Right renal pelvis (tissue), 4 donors: Measurements from ENCODE around the gene WDR12. TPM values are rescaled to one million over a fixed set of nuclear protein-coding genes. Genes with fewer than 3 reads are reported as not detected.
"Not testable (repeated sequence)": the region's sequence is repeated elsewhere in the genome, so short reads cannot be mapped to it uniquely, and the experiment has no call there.

Experiments used
- DNase-seq, 4 donors: peaks; one replicate each; pipeline ENCODE4 v3.0.0-alpha.2; 2013; ENCODE audit warnings: low read depth in 4 of 4, low spot score in 3 of 4, missing footprints in 1 of 4
- polyA plus RNA-seq, 4 donors: library from polyadenylated mRNA; unstranded; fragments of 120-200 nt; gene quantifications; one replicate each; pipeline ENCODE4 v1.2.1, GENCODE V29; 2013; ENCODE audit not compliant: insufficient read length in 4 of 4

The WDR12 gene
- 100 to 1,000 TPM; 107 to 125 (median 111) TPM for polyA plus RNA-seq

- peak; percentile 92 to 94 (median 93) for DNase-seq
Measured at GRCh38 chr2:202911512-202912341, at the start of gene WDR12, which contains the start of gene CARF. TSS of gene WDR12 (minus strand) at chr2:202911673. CDS start at chr2:202911476, 197 bp downstream. TSS of gene CARF (plus strand) at chr2:202912275. CDS start at chr2:202941903, 29,628 bp downstream.

GRCh38 chr2:202960524-202960923 is 49.1 kb upstream of the WDR12 start:
- DNase-seq = no peak

- no peak for DNase-seq
Measured at GRCh38 chr2:202950592-202950991, 39.1 kb upstream of the WDR12 start.

- not testable (repeated sequence) for DNase-seq
Measured at GRCh38 chr2:202949333-202949732, 37.9 kb upstream of the WDR12 start.

DNA sequence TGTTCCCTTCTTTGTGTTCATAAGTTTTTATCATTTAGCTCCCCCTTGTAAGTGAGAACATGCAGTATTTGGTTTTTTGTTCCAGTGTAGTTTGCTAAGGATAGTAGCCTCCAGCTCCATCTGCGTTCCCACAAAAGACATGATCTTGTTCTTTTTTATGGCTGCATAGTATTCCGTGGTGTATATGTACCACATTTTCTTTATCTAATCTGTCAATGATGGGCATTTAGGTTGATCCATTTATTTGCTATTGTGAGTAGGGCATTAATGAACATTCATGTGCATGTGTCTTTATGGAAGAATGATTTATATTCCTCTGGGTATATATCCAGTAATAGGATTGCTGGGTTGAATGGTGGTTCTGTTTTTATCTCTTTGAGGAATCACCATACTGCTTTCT is 34.0 kb upstream of the WDR12 start:
- no peak for DNase-seq

- no peak for DNase-seq
Measured at GRCh38 chr2:202944816-202945215, 33.3 kb upstream of the WDR12 start.

DNA sequence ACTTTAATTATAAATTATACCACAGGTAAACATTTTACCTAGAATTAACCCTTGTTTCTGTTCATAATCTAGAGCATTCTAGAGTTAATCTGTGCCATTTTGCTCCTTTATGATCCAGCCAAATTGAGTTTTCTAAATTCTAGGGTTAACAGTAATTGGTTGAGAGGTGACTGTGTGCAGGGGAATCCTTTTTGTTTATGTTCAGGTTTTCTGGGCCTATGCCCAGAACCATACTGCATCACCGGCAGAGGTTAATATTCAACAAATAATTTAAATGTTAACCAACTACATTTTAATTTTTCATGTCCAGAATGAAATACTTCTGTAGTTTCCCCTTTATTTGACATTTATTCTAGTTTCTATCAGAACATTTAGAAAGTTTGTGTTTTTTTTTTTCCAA is 32.9 kb upstream of the WDR12 start:
- DNase-seq = no peak

DNA sequence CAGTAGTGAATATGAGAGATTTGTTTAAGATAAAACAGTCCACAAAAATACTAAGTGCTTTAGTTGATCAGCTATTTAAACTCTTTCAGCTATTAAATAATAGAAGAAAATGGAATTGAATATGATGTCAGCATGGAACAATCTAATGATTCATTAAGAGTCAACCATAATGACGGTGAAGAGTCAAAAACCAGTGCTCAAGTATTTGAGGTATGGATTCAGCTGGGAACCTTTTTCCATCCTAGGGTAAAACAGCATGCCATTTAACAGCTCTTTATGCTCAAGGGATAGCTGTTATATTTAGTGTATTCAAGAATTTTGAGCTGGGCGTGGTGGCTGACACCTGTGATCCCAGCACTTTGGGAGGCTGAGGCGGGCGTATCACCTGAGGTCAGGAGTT is 30.3 kb upstream of the WDR12 start:
- no peak for DNase-seq

DNA sequence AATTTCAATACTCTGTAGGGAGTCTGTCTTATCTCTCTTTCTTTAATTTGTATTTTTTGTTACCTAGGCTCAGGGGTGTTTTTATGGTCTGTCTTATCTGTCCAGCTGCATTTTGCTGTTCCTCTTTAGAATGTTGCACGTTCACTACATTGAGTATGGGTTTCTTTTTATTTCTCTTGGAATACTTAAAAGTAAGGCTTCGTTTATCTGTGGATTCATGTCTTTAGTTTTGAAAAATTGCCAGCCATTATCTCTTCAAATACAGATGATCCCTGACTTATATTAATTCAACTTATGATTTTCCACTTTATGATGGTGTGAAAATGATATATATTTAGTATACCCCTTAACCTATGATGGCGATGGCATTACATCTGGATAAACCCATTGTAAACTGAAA is 27.5 kb upstream of the WDR12 start:
- DNase-seq = no peak

- no peak for DNase-seq
Measured at GRCh38 chr2:202934456-202934855, 23.0 kb upstream of the WDR12 start.

- DNase-seq = no peak
Measured at GRCh38 chr2:202933958-202934357, 22.5 kb upstream of the WDR12 start.

DNA sequence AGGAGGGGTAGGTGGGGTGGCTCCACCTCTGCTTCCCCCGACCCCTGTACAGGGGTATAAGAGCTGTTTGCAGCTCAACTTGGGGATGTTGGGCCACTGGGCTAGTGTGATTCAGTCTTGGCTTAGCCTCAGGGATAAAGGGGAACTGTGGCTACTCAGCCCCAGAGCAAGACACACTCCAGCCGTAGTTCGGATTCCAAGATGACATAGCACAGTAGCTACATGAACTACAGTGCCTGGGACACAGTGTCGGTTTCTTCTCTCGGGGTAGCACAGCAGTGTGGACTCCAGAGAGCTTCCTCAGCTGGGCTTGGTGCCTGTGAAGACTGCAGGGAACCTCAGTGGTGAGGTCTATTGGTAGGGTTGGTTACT is 21.7 kb upstream of the WDR12 start:
- no peak for DNase-seq

DNA sequence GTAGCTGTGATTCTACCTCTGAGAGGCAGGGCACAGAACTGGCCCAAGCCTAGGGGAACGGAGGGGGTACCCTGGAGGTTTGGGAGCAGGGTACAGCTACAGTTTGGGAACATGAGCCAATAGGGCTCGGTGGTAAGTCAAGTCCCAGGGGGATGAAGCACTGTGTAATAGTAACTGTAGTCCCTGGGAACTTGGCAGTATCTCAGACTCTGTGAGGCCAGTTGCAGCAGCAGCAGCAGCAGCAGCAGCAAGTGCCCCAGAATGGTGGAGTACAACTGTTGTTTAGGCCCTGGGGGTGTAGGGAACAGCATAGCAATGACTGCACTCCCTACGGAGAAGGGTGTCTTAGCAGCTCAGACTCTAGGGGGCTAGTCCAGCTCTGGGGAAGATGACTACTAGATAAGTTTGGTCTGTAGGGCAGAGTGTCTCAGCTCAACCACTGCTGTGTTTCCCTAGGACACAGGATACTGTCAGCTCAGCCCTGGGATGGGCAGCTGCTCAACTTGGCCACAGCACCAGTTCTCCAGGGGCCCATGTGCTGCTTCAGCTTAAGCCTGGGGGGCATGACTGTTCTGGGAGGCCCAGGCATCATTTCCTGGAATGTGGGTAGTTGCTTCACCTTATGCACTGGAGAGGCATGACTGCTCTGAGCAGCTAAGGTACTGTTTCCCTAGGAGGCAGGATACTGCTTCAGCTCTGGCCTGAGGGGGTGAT is 21.1 kb upstream of the WDR12 start:
- DNase-seq = no peak

- no peak for DNase-seq
Measured at GRCh38 chr2:202918860-202919259, 7.4 kb upstream of the WDR12 start.

DNA sequence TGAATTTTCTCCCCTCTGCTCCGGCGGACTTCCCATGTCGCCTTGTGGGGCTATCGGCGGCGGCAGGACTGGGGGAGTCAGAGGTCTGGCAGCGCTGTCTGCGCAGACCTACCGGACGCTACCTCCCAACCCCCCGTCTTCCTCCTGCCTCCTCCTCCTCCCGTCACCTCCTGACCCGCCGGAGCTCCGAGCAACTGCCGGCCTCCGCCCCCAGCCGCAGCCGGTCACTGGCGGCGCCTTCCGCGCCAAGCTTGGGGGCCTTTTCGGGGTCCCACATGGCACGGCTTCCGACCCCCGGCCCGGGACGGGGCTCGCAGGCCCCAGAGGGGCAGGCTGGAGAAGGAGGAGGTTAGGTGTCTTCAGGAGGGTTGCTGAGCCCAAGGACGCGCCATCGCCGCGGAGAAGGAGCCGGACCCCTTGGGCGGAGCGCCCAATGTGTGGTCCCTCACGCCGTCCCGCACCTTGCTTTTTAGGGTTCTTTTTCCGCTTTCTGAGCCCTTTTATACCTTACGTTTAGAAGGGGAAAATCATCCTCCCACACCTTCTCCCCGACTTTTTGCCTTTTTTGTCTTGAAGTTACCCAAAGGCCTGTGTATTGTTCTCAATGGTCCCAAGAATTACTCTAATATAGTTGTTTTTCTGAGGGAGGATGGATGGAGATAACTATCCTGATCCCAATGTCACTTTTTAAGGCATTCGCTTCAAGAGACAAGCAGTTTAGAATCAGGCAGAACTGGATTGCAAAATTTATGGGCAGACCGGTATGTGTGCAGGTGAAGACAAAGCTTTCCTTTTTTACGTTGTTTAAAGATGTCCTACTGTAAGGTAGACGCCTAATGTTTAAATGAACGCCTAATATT is 1.1 kb upstream of the WDR12 start:
- not testable (repeated sequence) for DNase-seq

DNA sequence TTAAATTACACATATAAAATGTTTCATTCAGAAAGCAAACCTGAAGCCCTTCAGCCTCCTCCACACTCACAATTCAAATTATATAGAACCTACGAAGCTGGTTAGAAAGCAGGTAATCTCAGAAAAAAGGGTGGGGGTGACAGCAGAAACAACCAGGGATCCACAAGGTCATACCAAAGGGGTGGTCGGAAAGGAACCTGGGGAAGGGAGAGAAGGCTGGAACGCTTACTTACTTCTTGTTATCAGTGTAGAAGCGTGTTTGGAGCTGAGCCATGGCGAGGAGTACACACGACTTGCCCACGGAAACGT is 316 bp downstream of the WDR12 start:
- peak in 1 of 4 donors; percentile 9 for DNase-seq

GRCh38 chr2:202910698-202911097 is 775 bp downstream of the WDR12 start:
- DNase-seq = no peak

DNA sequence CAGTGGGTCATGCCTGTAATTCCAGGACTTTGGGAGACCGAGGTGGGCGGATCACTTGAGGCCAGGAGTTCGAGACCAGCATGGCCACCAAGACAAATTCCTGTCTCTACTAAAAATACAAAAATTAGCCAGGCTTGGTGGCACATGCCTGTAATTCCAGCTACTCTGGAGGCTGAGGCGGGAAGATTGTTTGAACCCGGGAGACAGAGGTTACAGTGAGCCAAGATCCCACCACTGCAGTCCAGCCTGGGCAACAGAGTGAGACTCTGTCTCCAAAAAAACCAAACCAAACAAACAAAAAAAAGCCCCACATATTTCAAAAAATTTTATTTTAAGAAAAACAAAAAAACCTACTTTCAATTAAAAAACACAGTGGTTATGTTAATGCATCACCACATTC is 1.2 kb downstream of the WDR12 start:
- not testable (repeated sequence) for DNase-seq

DNA sequence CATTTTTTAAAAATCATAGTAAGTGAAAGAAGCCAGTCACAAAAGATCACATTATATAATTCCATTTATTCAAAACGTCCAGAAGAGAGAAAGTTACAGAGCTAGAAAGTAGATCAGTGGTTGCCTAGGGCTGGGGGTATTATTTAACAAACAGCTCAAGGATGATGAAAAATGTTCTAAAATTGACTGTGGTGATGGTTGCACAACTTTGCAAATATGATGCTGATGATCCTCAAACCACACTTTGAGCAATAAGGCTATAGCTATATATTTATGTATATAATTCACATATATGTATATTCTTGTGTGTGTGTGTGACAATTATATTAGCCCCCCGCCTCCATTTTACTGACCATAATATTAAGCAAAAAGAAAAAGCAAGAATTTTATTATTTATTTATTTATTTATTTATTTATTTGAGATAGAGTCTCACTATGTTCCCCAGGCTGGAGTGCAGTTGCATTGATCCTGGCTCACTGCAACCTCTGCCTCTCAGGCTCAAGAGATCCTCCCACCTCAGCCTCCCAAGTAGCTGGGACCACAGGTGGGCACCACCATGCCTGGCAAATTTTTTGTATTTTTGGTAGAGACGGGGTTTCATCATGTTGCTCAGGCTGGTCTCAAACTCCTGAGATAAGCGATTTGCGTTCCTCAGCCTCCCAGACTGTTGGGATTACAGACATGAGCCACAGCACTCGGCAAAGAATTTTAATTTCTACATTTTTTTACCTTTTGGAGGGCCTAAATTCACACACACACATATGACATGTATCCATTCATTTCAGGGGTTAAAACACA is 1.9 kb downstream of the WDR12 start:
- DNase-seq = no peak

- no peak for DNase-seq
Measured at GRCh38 chr2:202908186-202908585, 3.3 kb downstream of the WDR12 start.
